ENCODE results near the gene RLN3.

DNA sequence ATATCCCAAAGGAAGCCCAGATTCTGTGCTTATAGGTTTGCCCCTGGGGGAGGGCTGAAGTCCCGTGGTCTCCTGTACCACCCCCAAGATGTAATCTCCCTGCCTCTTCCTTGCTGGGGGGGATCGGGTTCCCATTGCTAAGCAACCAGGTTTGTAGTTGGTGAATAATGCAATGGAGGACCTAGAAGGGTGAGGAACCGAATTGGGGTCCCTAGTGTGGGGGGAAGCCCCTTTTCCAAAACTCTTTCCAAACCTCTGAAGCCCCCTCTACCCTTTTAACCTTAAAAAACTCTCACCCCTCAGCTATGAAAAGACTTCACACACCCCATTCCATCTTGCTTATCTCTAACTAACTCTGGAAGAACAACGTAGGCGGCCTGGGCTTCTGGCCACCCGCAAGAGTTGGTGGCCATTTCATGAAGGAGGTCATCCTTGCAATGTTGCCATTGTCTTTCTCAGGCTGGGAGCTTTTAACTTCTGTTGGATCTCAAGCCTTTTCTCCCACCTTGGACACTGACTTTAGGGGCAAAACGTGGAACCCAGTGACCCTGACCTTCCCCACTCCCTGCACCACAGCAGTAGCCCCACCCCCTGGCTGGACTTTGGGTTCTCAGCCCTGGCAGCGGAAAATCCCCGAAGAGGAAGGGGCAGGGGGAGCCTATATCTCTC is 33.3 kb downstream of the RLN3 start:
- TF ChIP-seq GATA3 (IDR thresholded peaks at IDR 0.05; ENCODE audit: low read depth, low read length) = no peak
- TF ChIP-seq GATA2 (IDR thresholded peaks at IDR 0.05; ENCODE audit: low read depth, low read length) = no peak

Data from SH-SY5Y (cell line).